ENCODE measurements around the gene GOLGA8T.
"Not testable (repeated sequence)": the region's sequence is repeated elsewhere in the genome, so short reads cannot be mapped to it uniquely, and the experiment has no call there.

Gene GOLGA8T

DNA sequence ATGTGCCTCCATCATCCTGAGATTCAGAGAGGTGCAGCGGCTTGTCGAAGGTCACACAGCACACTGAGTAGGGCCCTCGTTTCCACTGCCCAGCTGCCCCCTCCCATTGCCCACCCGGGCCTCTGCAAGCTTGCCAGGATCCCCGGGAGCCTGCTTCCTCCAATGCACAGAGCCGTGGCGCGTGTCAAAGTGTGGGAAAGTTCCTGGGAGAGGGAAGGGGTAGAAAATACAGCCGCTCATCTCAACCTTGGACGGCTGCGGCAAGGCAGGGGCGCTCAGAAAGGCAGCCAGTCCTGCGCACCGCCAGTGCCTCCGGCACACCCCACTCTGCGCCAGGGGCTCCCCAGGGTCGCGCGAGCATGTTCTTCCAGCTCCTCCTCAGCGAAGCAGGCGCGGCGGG lies 56.3 kb downstream of the GOLGA8T start:
- FAIRE-seq; DNase-seq (ENCODE audit: insufficient read length, low spot score): not testable (repeated sequence)

DNA sequence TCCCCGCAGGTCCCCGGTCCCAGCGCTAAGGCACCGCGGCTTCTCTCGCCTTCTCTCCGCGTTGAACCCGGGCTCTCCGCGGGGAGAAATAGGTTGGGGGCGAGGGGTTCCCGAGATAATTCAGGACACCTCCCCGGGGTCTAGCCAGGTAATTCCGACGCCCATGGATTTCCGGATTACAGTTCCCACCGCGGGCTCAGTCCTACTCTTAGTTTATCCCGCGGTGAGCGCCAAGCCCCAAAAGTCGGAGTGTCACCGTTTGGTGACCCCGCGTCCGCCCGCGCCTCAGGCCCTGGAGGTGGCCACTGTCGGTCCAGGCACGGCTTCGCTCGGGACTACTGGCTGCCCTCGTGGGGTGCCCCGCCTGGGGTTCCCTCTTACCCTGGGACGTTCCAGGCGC lies 56.8 kb downstream of the GOLGA8T start:
- DNase-seq (ENCODE audit: insufficient read length, low spot score); FAIRE-seq: not testable (repeated sequence)

DNA sequence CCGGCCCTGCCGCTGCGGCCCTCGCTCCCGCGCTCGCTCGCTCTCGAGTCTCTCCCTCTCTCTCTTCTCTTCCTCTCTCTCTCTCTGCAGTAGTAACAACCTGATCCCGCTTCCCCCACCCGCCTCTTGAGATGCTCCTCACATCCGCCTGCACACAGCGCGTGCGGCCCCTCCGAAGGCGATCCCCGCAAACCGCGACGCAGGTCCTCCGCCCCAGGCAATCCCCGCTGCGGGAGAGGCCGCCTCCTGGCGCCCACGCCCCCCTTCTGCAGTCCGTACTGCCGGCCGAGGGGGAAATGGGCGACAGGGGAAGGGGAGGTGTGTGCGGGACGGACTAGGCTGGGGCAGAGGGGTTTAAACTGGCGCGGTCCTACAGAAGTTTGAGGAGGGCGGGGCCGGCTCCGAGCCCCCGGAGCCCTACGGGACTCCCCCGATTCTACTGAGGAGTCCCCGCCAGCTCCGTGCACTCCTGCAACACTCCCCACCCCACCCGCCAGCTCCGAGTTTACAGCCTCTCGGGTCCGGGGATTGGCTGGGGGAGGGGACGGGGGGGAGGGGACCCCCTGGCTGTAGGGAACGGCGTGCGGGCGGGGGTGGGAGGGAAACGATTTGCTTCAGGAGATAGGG lies 57.4 kb downstream of the GOLGA8T start:
- FAIRE-seq; DNase-seq (ENCODE audit: insufficient read length, low spot score): not testable (repeated sequence)

DNA sequence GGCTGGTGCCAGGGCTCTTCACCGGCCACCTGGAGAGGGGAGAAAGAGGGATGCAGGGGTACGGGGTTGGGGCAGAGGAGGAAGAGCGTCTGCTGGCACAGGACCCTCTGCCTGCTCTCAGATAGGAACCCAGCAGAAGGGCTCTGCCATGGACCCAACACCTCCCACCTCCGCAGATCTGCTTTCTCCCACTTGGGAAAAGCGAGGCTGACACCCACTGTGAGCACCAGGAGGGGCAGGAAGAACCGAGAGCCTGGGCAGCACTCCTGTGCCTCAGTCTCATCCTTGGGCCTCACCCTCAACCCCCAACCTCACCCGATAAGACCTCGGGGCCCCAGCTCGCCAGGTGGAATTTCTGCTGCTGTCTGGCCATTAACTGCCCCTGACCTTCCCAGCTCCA lies 58.0 kb downstream of the GOLGA8T start:
- DNase-seq (ENCODE audit: insufficient read length, low spot score); FAIRE-seq: not testable (repeated sequence)

Data from H54 (cell line).